Mesenchymal stem cell (in vitro differentiated cells and primary cell): Measurements from ENCODE around the gene GMNN.

Experiments
- DNase-seq: peaks from one replicate; pipeline ENCODE4 v3.0.0-alpha.2; 2013
- H2AFZ ChIP-seq: one replicate; pipeline ENCODE4 v1.6.1; 2013; ENCODE audit warnings: low read depth, mild to moderate bottlenecking, control low read depth, inconsistent platforms, low read length, moderate library complexity
- H2AK5ac ChIP-seq: 2 replicates; pipeline ENCODE4 v1.6.1; 2013; ENCODE audit warnings: low read length, moderate library complexity, mild to moderate bottlenecking, inconsistent platforms; ENCODE audit not compliant: severe bottlenecking
- H2BK120ac ChIP-seq: one replicate; pipeline ENCODE4 v1.6.1; 2013; ENCODE audit warnings: low read depth, mild to moderate bottlenecking, inconsistent platforms, low read length, moderate library complexity
- H2BK12ac ChIP-seq, 2 experiments: one replicate each; pipeline ENCODE4 v1.6.1; 2013; ENCODE audit warnings: inconsistent platforms in 2 of 2, low read length in 2 of 2, mild to moderate bottlenecking in 2 of 2, moderate library complexity in 2 of 2, control low read depth in 1 of 2
- H2BK15ac ChIP-seq: one replicate; pipeline ENCODE4 v1.6.1; 2013; ENCODE audit warnings: mild to moderate bottlenecking, low read depth, inconsistent platforms; ENCODE audit not compliant: poor library complexity, severe bottlenecking
- H2BK5ac ChIP-seq: 2 replicates; pipeline ENCODE4 v1.6.1; 2013; ENCODE audit warnings: low read depth, mild to moderate bottlenecking, low read length, control low read depth, inconsistent platforms; ENCODE audit not compliant: poor library complexity, severe bottlenecking
- H3K14ac ChIP-seq, 2 experiments: one replicate each; pipeline ENCODE4 v1.6.1; 2013; ENCODE audit warnings: inconsistent platforms in 2 of 2, low read length in 2 of 2, control low read depth in 1 of 2, mild to moderate bottlenecking in 1 of 2, moderate library complexity in 1 of 2
- H3K18ac ChIP-seq, 2 experiments: one replicate each; pipeline ENCODE4 v1.6.1; 2013; ENCODE audit warnings: inconsistent platforms in 2 of 2, low read length in 2 of 2, control low read depth in 1 of 2, low read depth in 1 of 2, mild to moderate bottlenecking in 1 of 2
- H3K23ac ChIP-seq, 2 experiments: one replicate each; pipeline ENCODE4 v1.6.1; 2013; ENCODE audit warnings: inconsistent platforms in 2 of 2, low read length in 2 of 2, mild to moderate bottlenecking in 2 of 2, moderate library complexity in 2 of 2, control low read depth in 1 of 2
- H3K27ac ChIP-seq: 2 replicates; pipeline ENCODE4 v1.5.1; 2013; ENCODE audit warnings: mild to moderate bottlenecking, moderate library complexity, low read length, control low read depth, inconsistent platforms; ENCODE audit not compliant: poor library complexity, severe bottlenecking
- H3K27me3 ChIP-seq, 2 experiments: 2 replicates each; pipeline versions ENCODE4 v1.6.1 to v1.7.0; 2013; ENCODE audit warnings: low read length in 2 of 2, mild to moderate bottlenecking in 2 of 2, moderate library complexity in 2 of 2, control low read depth in 1 of 2, inconsistent platforms in 1 of 2; ENCODE audit not compliant: control insufficient read depth in 1 of 2, insufficient read depth in 1 of 2
- H3K36me3 ChIP-seq, 2 experiments: 2 replicates each; pipeline versions ENCODE4 v1.6.1 to v1.7.0; 2013; ENCODE audit warnings: low read length in 2 of 2, control low read depth in 1 of 2, inconsistent platforms in 1 of 2, low read depth in 1 of 2, mild to moderate bottlenecking in 1 of 2; ENCODE audit not compliant: insufficient read depth in 2 of 2, control insufficient read depth in 1 of 2
- H3K4ac ChIP-seq, 2 experiments: one replicate each; pipeline ENCODE4 v1.6.1; 2013; ENCODE audit warnings: inconsistent platforms in 2 of 2, low read length in 2 of 2, mild to moderate bottlenecking in 2 of 2, moderate library complexity in 2 of 2, control low read depth in 1 of 2, low read depth in 1 of 2
- H3K4me1 ChIP-seq: 2 replicates; pipeline ENCODE4 v1.6.1; 2013; ENCODE audit warnings: low read depth, low read length, control low read depth; ENCODE audit not compliant: control insufficient read depth, insufficient read depth
- H3K4me2 ChIP-seq: 2 replicates; pipeline ENCODE4 v1.6.1; 2013; ENCODE audit warnings: low read length, mild to moderate bottlenecking, inconsistent platforms; ENCODE audit not compliant: poor library complexity, severe bottlenecking
- H3K4me3 ChIP-seq, 2 experiments: 2 replicates each; pipeline versions ENCODE4 v1.5.1 to v1.7.0; 2013; ENCODE audit warnings: low read length in 2 of 2, mild to moderate bottlenecking in 2 of 2, control low read depth in 1 of 2, low read depth in 1 of 2; ENCODE audit not compliant: insufficient read depth in 1 of 2
- H3K79me1 ChIP-seq: replicated peaks from 2 replicates; pipeline ENCODE4 v1.6.1; 2013; ENCODE audit warnings: mild to moderate bottlenecking, control low read depth, low read length, inconsistent platforms; ENCODE audit not compliant: poor library complexity, severe bottlenecking
- H3K9ac ChIP-seq: 2 replicates; pipeline ENCODE4 v1.7.0; 2013; ENCODE audit warnings: mild to moderate bottlenecking, low read length, moderate library complexity
- H3K9me3 ChIP-seq: 2 replicates; pipeline ENCODE4 v1.7.0; 2013; ENCODE audit warnings: mild to moderate bottlenecking, low read length; ENCODE audit not compliant: control insufficient read depth
- H4K8ac ChIP-seq: one replicate; pipeline ENCODE4 v1.6.1; 2013; ENCODE audit warnings: inconsistent platforms, mild to moderate bottlenecking, low read length, moderate library complexity
- H4K91ac ChIP-seq: one replicate; pipeline ENCODE4 v1.6.1; 2013; ENCODE audit warnings: mild to moderate bottlenecking, low read length, inconsistent platforms
- WGBS: methylation state at CpG from one replicate; pipeline ENCODE4 v1.1.7; 2013; ENCODE audit warnings: mixed read lengths; 5-methylcytosine and 5-hydroxymethylcytosine counted together

GMNN gene

DNA sequence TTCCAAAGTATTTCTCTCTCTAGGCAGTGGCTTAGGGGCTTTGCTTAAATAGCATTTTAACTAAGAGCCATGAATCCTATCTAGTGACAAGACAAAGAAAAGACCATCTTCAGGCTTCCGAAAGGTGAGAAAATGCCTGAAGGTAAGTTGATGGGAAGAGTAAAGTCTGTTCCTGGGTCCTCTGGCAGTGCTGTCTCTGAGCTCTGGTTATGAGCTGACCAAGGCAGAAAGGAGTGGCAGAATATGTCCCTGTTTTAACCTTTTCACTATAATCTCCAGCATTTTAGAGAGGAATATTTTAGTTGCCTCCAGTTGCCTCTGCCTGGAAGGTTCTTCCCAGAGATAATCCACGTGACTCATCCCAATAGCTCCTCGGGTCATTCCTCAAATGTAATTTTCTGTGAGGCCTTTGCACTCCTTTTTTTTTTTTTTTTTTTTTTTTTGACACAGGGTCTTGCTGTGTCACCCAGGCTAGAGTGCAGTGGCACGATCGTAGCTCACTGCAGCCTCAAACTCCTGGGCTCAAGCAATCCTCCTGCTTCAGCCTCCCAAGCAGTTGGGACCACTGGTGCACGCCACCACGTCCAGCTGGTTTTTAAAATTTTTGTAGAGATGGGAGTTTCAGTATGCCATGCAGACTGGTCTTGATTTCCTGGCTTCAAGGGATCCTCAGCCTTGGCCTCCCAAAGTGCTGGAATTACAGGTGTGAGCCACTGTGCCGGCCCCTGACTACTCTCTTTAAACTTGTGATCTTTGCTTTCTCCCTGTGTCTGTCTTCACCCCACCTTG is 27.7 kb downstream of the GMNN start:
- Histone ChIP-seq H2BK12ac (peak overlapping the region in 1 of 2 experiments; percentile 85), H3K27me3 (no peaks in the 10 kb centered on the region), H3K23ac (no peak overlapping the region), H2BK120ac (no peak overlapping the region), H3K4ac (no peak overlapping the region), H2BK5ac (no peak overlapping the region), H3K4me1 (peaks cover 3% of the 10 kb centered on the region), H3K9ac (no peak overlapping the region), H3K79me1 (no peaks in the 10 kb centered on the region), H4K91ac (no peak overlapping the region), H2BK15ac (no peak overlapping the region), H3K14ac (no peak overlapping the region), H2AFZ (peak overlapping the region; percentile 77), H2AK5ac (no peak overlapping the region), H3K18ac (peak overlapping the region in 1 of 2 experiments; percentile 59), H3K36me3 (peaks cover 0 to 26% of the 10 kb centered on the region in 2 experiments), H4K8ac (no peak overlapping the region), H3K9me3 (no peaks in the 10 kb centered on the region), H3K4me3 (no peak overlapping the region), H3K27ac (peak overlapping the region; percentile 66), H3K4me2 (no peak overlapping the region)
- DNase-seq: peak; percentile 58
- 39% methylated on average over 8 of the region's 8 CpGs for WGBS

DNA sequence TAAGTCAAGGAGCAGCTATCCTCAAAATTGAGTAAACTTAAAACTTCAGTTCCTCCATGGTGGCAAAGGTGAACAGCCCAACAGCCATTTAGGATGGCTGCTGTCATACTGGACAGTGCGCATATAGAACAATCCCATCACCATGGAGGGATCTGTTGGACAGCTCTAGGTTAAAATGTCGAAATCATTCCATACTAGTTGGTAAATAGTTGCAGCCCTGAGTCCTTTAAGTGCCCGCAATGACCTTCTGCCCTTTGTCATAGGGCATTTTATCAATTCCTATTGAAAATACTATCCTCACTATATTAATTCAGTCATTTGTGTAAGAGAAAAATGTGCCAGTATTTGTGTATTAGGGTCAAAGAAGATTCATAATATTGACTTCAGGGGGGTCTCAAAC is 32.8 kb downstream of the GMNN start:
- H2BK120ac ChIP-seq: no peak overlapping the region
- no peak overlapping the region for H3K14ac ChIP-seq
- peaks cover 0 to 48% of the 10 kb centered on the region in 2 experiments for H3K36me3 ChIP-seq
- no peak overlapping the region for H3K4me3 ChIP-seq
- H2BK12ac ChIP-seq: no peak overlapping the region
- H4K8ac ChIP-seq: no peak overlapping the region
- no peak overlapping the region for H3K4ac ChIP-seq
- no peak overlapping the region for H3K4me2 ChIP-seq
- no peak overlapping the region for H2BK15ac ChIP-seq
- H3K9me3 ChIP-seq: no peaks in the 10 kb centered on the region
- no peak overlapping the region for H3K18ac ChIP-seq
- no peak overlapping the region for H2BK5ac ChIP-seq
- H3K23ac ChIP-seq: no peak overlapping the region
- H4K91ac ChIP-seq: no peak overlapping the region
- no peaks in the 10 kb centered on the region for H3K27me3 ChIP-seq
- H3K79me1 ChIP-seq: no peaks in the 10 kb centered on the region
- no peak overlapping the region for H3K27ac ChIP-seq
- H2AK5ac ChIP-seq: no peak overlapping the region
- no peak for DNase-seq
- H2AFZ ChIP-seq: no peak overlapping the region
- 82% methylated on average over 2 of the region's 3 CpGs for WGBS
- peaks cover 2% of the 10 kb centered on the region for H3K4me1 ChIP-seq
- H3K9ac ChIP-seq: no peak overlapping the region

GRCh38 chr6:24809728-24810127 is 35.0 kb downstream of the GMNN start:
- Histone ChIP-seq H3K36me3 (peaks cover 0 to 46% of the 10 kb centered on the region in 2 experiments), H2AFZ (no peak overlapping the region), H3K4me3 (no peak overlapping the region), H3K4ac (no peak overlapping the region), H2BK120ac (no peak overlapping the region), H3K9me3 (no peaks in the 10 kb centered on the region), H2AK5ac (no peak overlapping the region), H3K79me1 (no peaks in the 10 kb centered on the region), H3K4me2 (no peak overlapping the region), H3K14ac (no peak overlapping the region), H3K27me3 (no peaks in the 10 kb centered on the region), H3K23ac (no peak overlapping the region), H3K4me1 (no peaks in the 10 kb centered on the region), H3K18ac (no peak overlapping the region), H4K91ac (no peak overlapping the region), H2BK12ac (no peak overlapping the region), H2BK5ac (no peak overlapping the region), H3K27ac (no peak overlapping the region), H3K9ac (no peak overlapping the region), H4K8ac (no peak overlapping the region), H2BK15ac (no peak overlapping the region)
- WGBS: 92% methylated on average over 3 of the region's 3 CpGs
- no peak for DNase-seq

- 100% methylated on average over 1 of the region's 2 CpGs for WGBS
- Histone ChIP-seq H3K9ac (no peak overlapping the region), H3K27me3 (no peaks in the 10 kb centered on the region)
Observed at GRCh38 chr6:24818346-24818745, 43.6 kb downstream of the GMNN start.

More at GRCh38 chr6:24818346-24818745, 43.6 kb downstream of the GMNN start:
- Histone ChIP-seq H3K14ac (no peak overlapping the region), H3K4ac (no peak overlapping the region), H3K4me2 (no peak overlapping the region), H2BK5ac (no peak overlapping the region), H3K36me3 (peaks cover 0 to 12% of the 10 kb centered on the region in 2 experiments), H3K4me1 (no peaks in the 10 kb centered on the region), H2BK12ac (no peak overlapping the region), H4K91ac (no peak overlapping the region), H3K4me3 (no peak overlapping the region), H3K9me3 (no peaks in the 10 kb centered on the region), H2BK120ac (no peak overlapping the region), H3K23ac (no peak overlapping the region), H3K27ac (no peak overlapping the region), H3K79me1 (no peaks in the 10 kb centered on the region), H3K18ac (no peak overlapping the region), H2AFZ (no peak overlapping the region), H2BK15ac (no peak overlapping the region), H4K8ac (no peak overlapping the region), H2AK5ac (no peak overlapping the region)
- no peak for DNase-seq
